Kidney (tissue), 14 donors: Measurements from ENCODE around the gene C16orf95. TPM values are rescaled to one million over a fixed set of nuclear protein-coding genes. Genes with fewer than 3 reads are reported as not detected.

Experiments
- DNase-seq, 5 donors: peaks; one replicate each; pipeline ENCODE4 v3.0.0-alpha.2; 2013 to 2020
- FAIRE-seq: peaks from 2 replicates; lab custom pipeline; 2012; peaks lifted over from hg19 to GRCh38; lab: Jason Lieb, UNC
- H3K27ac ChIP-seq, 2 donors: one replicate each; pipeline ENCODE4 v1.7.0; 2013; ENCODE audit warnings: low read depth in 2 of 2, low read length in 2 of 2, inconsistent platforms in 1 of 2
- H3K27me3 ChIP-seq: one replicate; pipeline ENCODE4 v1.7.1; 2013; ENCODE audit warnings: low read length, inconsistent platforms; ENCODE audit not compliant: control insufficient read depth, insufficient read depth
- H3K36me3 ChIP-seq, 3 donors: one replicate each; pipeline versions ENCODE4 v1.7.0 to v1.7.1; 2013; ENCODE audit warnings: low read length in 3 of 3, control low read depth in 1 of 3, inconsistent platforms in 1 of 3; ENCODE audit not compliant: insufficient read depth in 3 of 3, control insufficient read depth in 2 of 3
- H3K4me1 ChIP-seq, 3 donors: one replicate each; pipeline versions ENCODE4 v1.7.0 to v1.7.1; 2013; ENCODE audit warnings: low read length in 3 of 3, inconsistent platforms in 1 of 3, low read depth in 1 of 3; ENCODE audit not compliant: control insufficient read depth in 2 of 3, insufficient read depth in 2 of 3
- H3K4me3 ChIP-seq, 3 donors: one replicate each; pipeline versions ENCODE4 v1.7.0 to v1.8.1; 2013; ENCODE audit warnings: low read length in 3 of 3, control low read depth in 1 of 3, inconsistent platforms in 1 of 3
- H3K9ac ChIP-seq, 3 donors: one replicate each; pipeline versions ENCODE4 v1.7.0 to v1.7.1; 2013; ENCODE audit warnings: low read length in 3 of 3, control low read depth in 1 of 3, inconsistent platforms in 1 of 3
- H3K9me3 ChIP-seq, 3 donors: one replicate each; pipeline versions ENCODE4 v1.7.0 to v1.7.1; 2013; ENCODE audit warnings: low read length in 3 of 3, control low read depth in 1 of 3, inconsistent platforms in 1 of 3; ENCODE audit not compliant: control insufficient read depth in 2 of 3, insufficient read depth in 1 of 3
- CTCF ChIP-seq: IDR thresholded peaks from 3 replicates; pipeline ENCODE4 v1.5.1; 2012; ENCODE audit warnings: mild to moderate bottlenecking, moderate library complexity, borderline replicate concordance; ENCODE audit not compliant: insufficient read depth; ENCODE audit errors: extremely low read depth
- intact Hi-C: fragments of 100-400 bp; cut with DNase I; formaldehyde crosslinking; loops from one replicate; pipeline ENCODE4 v1.11.1; 2022
- polyA plus RNA-seq: library from polyadenylated mRNA; stranded (reverse); fragments of 350-450 nt; fragmentation: Illumina TruSeq; extraction: RNeasy Lipid Tissue Mini Kit (QIAGEN cat#74804); gene quantifications from one replicate; pipeline ENCODE4 v1.2.3, GENCODE V29; 2014; ENCODE audit warnings: low read depth, low replicate concordance; ENCODE audit not compliant: insufficient read depth
- total RNA-seq: library from RNA; stranded (reverse); fragmentation: NEBNext Ultra II Directional; extraction: Animal tissue kit (Norgen Biotek cat#: 25700); gene quantifications from one replicate; pipeline ENCODE4 v1.2.1, GENCODE V29; 2021
- donor health status: control.
- donor health status: control.
- donor health status: control.
- donor health status: control.
- donor health status: control.
- donor health status: DM: yes; HTN: yes; CAD: no.
- donor health status: Normal renal cell carcinoma (clear cell type).

The C16orf95 gene
- total and polyA plus RNA-seq, 2 donors from 2014 or later = 2.5 to 11.5 TPM

DNA sequence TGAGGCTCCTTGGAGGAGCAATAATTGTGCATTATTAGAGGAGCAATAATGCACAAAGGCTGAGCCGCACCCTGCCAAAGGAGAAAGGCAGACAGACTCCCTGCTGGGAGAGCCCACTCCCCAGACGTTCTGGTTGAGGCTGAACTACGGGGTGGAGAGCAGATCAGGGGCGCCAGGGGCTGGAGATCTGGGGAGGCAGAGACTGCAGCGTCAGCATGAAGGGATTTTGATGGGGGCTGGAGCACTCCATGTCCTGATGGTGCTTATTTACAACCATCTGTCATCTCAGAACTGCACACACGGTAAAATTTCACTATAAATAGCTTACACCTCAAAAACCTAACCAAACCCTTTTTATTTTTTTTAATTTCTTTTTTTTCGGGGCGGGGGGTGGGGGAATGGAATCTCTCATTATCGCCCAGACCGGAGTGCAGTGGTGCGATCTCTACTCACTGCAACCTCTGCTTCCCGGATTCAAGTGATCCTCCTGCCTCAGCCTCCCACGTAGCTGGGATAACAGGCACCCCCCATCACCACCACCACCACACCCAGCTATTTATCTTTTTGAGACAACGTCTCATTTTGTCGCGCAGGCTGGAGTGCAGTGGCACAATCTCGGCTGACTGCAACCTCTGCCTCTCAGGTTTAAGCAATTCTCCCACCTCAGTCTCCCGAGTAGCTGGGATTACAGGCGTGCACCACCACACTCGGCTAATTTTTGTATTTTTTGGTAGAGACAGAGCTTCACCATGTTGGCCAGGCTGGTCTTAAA is 4.3 kb upstream of the C16orf95 start:
- intact Hi-C loops = loop anchor here (10.0 kb wide), 1 partner anchor 53 kb away; no protein-coding TSS in a partner anchor
- peak in 1 of 5 donors; percentile 31 for DNase-seq
- Histone ChIP-seq H3K4me3 (no peak overlapping the region), H3K27ac (no peak overlapping the region), H3K36me3 (peaks cover 0 to 2% (median 0%) of the 10 kb centered on the region in 3 donors), H3K9ac (no peak overlapping the region), H3K27me3 (no peaks in the 10 kb centered on the region), H3K4me1 (peaks cover 5 to 7% (median 6%) of the 10 kb centered on the region in 3 donors), H3K9me3 (no peaks in the 10 kb centered on the region)
- no peak for TF ChIP-seq CTCF
- FAIRE-seq = no peak

DNA sequence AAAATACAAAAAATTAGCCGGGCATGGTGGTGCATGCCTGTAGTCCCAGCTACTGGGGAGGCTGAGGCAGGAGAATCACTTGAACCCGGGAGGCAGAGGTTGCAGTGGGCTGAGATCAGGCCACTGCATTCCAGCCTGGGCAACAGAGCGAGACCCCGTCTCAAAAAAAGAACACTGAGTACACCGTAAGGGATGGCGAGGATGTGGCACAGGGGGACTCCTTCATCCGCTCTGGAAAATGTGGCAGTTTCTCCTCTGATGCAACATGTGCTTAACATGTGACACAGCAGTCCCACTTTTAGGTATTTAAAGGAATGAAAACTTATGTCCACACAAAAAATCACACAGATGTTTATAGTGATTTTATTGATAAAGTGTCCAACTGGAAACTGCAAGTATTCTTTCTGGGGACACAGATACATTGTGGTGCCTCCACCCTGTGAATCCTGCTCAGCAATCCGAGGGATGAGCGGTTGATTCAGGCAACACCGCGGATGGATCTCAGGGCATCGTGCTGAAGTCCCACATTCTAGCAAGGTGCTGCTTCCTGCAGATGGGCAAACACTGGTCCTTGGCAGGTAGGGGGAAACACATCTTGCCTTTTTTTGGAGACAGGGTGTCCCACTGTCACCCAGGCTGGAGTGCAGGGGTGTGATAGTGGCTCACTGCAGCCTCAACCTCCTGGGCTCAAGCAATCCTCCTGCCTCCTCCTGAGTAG is 3.5 kb upstream of the C16orf95 start:
- Histone ChIP-seq H3K27me3 (no peaks in the 10 kb centered on the region), H3K36me3 (no peaks in the 10 kb centered on the region), H3K9me3 (no peaks in the 10 kb centered on the region), H3K9ac (no peak overlapping the region), H3K27ac (no peak overlapping the region), H3K4me1 (peaks cover 5 to 7% (median 6%) of the 10 kb centered on the region in 3 donors), H3K4me3 (no peak overlapping the region)
- FAIRE-seq (no peak), DNase-seq (peak in 1 of 5 donors; percentile 4)
- TF ChIP-seq CTCF = no peak
- intact Hi-C loops = loop anchor here (10.0 kb wide), 1 partner anchor 54 kb away; no protein-coding TSS in a partner anchor

DNA sequence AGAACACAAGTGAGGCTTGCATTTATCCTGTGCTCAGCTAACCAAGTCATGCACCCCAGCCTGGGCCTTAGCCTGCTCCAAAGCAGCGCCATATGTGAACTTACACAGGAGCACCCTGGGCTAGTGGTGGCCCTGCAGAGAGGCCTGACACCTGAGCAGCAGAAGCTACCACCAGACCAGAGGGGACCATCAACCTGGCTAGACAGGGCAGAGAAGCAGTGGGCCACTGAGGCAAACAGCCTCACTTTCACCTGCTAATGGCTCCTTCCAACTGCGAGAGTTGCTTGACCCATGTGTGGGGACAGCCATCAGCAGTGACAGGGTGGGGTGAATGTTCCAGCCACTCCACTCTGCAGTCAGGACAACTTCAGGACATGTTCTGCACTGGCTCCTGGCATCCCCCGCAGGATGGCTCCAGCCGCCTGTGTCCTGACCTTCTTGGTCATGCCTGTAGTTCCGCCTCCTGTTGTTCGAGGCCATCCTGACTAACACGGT is 2.9 kb upstream of the C16orf95 start:
- Histone ChIP-seq H3K9me3 (no peaks in the 10 kb centered on the region), H3K36me3 (no peaks in the 10 kb centered on the region), H3K4me1 (peaks cover 5 to 7% (median 6%) of the 10 kb centered on the region in 3 donors), H3K4me3 (no peak overlapping the region), H3K27me3 (no peaks in the 10 kb centered on the region), H3K9ac (no peak overlapping the region), H3K27ac (no peak overlapping the region)
- TF ChIP-seq CTCF = no peak
- DNase-seq = peak in 1 of 5 donors; percentile 55
- intact Hi-C loops = loop anchor here (10.0 kb wide), 1 partner anchor 55 kb away; no protein-coding TSS in a partner anchor
- FAIRE-seq = no peak
